ENCODE measurements around the gene SLCO3A1.
A peak's percentile ranks its signal among the peaks of the same experiment; 100 is the strongest.

The SLCO3A1 gene

GRCh38 chr15:92074101-92074500, 220.6 kb downstream of the SLCO3A1 start (continued):
- no peak for TF ChIP-seq ZBTB10 (tag by site-specific recombination; IDR thresholded peaks at IDR 0.05)

GRCh38 chr15:92074646-92075045, 221.1 kb downstream of the SLCO3A1 start:
- Histone ChIP-seq H3K27ac (ENCODE audit: extremely low read depth, low read depth, low read length) (no peak overlapping the region), H3K36me3 (ENCODE audit: control insufficient read depth in 2 of 2, insufficient read depth in 1 of 2, low read length in 2 of 2) (no peaks in the 10 kb centered on the region), H3K9me3 (ENCODE audit: control insufficient read depth, insufficient read depth, low read depth, low read length) (no peaks in the 10 kb centered on the region), H3K4me1 (ENCODE audit: control insufficient read depth, insufficient read depth, low read length) (no peaks in the 10 kb centered on the region), H3K4me3 (ENCODE audit: low read depth, low read length) (no peak overlapping the region)
- ChIA-PET CTCF (interaction anchor here (5.6 kb wide), 1 partner anchor 773 kb away, joined by 74 read pairs; no protein-coding TSS in a partner anchor), POLR2A (no interaction called here)
- TF ChIP-seq ZNF157 (tag by site-specific recombination; IDR thresholded peaks at IDR 0.05) (no peak), ZNF18 (tag by site-specific recombination; IDR thresholded peaks at IDR 0.05) (0 out of 2 replicates have a peak, but pooled peaks have one; percentile 42)

GRCh38 chr15:92075764-92076163, 222.3 kb downstream of the SLCO3A1 start:
- CTCF ChIA-PET: interaction anchor here (0.6 to 5.6 kb wide), 3 partner anchors 369 to 774 kb away, joined by 3 to 74 read pairs (median 3); no protein-coding TSS in a partner anchor
- no peaks in the 10 kb centered on the region for H3K9me3 ChIP-seq (ENCODE audit: control insufficient read depth, insufficient read depth, low read depth, low read length)
- POLR2A ChIA-PET: no interaction called here
- no peak overlapping the region for H3K27ac ChIP-seq (ENCODE audit: extremely low read depth, low read depth, low read length)
- no peak overlapping the region for H3K4me3 ChIP-seq (ENCODE audit: low read depth, low read length)
- no peaks in the 10 kb centered on the region for H3K4me1 ChIP-seq (ENCODE audit: control insufficient read depth, insufficient read depth, low read length)
- H3K36me3 ChIP-seq (ENCODE audit: control insufficient read depth in 2 of 2, insufficient read depth in 1 of 2, low read length in 2 of 2): no peaks in the 10 kb centered on the region
- TF ChIP-seq ZNF280D (tag by site-specific recombination; IDR thresholded peaks at IDR 0.05): no peak
- TF ChIP-seq ZBTB10 (tag by site-specific recombination; IDR thresholded peaks at IDR 0.05): no peak
- no peak for TF ChIP-seq ZNF530 (tag by site-specific recombination; IDR thresholded peaks at IDR 0.05; ENCODE audit: low read depth)
- TF ChIP-seq ZNF521 (tag by site-specific recombination; IDR thresholded peaks at IDR 0.05): no peak
- TF ChIP-seq INSM2 (tag by site-specific recombination; IDR thresholded peaks at IDR 0.05): no peak
- TF ChIP-seq ZNF121 (tag by site-specific recombination; IDR thresholded peaks at IDR 0.05): no peak
- TF ChIP-seq GLI4 (tag by site-specific recombination; IDR thresholded peaks at IDR 0.05): no peak
- no peak for TF ChIP-seq ZNF114 (tag by site-specific recombination; IDR thresholded peaks at IDR 0.05)
- no peak for TF ChIP-seq SALL2 (tag by site-specific recombination; IDR thresholded peaks at IDR 0.05; ENCODE audit: borderline replicate concordance)
- no peak for TF ChIP-seq SP3 (tag by site-specific recombination; IDR thresholded peaks at IDR 0.05)
- TF ChIP-seq ZNF239 (tag by site-specific recombination; IDR thresholded peaks at IDR 0.05): no peak
- no peak for TF ChIP-seq YY2 (tag by site-specific recombination; IDR thresholded peaks at IDR 0.05)
- no peak for TF ChIP-seq KLF1 (tag by site-specific recombination; IDR thresholded peaks at IDR 0.05)
- TF ChIP-seq ZNF626 (tag by site-specific recombination; IDR thresholded peaks at IDR 0.05): no peak
- no peak for TF ChIP-seq ZNF2 (tag by site-specific recombination; IDR thresholded peaks at IDR 0.05)
- no peak for TF ChIP-seq ZSCAN18 (tag by site-specific recombination; IDR thresholded peaks at IDR 0.05)
- TF ChIP-seq KLF7 (tag by site-specific recombination; IDR thresholded peaks at IDR 0.05; ENCODE audit: borderline replicate concordance): no peak
